Measurements from ENCODE around the gene MLX. TPM values are rescaled to one million over a fixed set of nuclear protein-coding genes. Genes with fewer than 3 reads are reported as not detected.

MLX gene
- total RNA-seq, 1 experiment from 2014 or later, result 37.5 TPM

- H3K27ac Mint-ChIP-seq (ENCODE audit: unreplicated experiment), result peak overlapping the region; percentile 25
- Histone ChIP-seq H3K4me1 (peaks cover 5% of the 10 kb centered on the region), H3K4me3 (ENCODE audit: low read depth, low read length) (no peak overlapping the region), H3K9me3 (no peaks in the 10 kb centered on the region), H3K36me3 (ENCODE audit: control insufficient read depth, insufficient read depth, low read length) (peaks cover 1% of the 10 kb centered on the region; the same call in 1 of the 2 replicates), H3K27me3 (replicated peaks; ENCODE audit: control insufficient read depth, insufficient read depth, low read length) (no peaks in the 10 kb centered on the region)
- CTCF ChIA-PET, result no interaction called here
- H3K4me1 Mint-ChIP-seq (ENCODE audit: low read depth, unreplicated experiment), result peaks cover 4% of the 10 kb centered on the region
- no peak overlapping the region for H3K4me3 Mint-ChIP-seq (ENCODE audit: unreplicated experiment)
- POLR2A ChIA-PET, result interaction anchor here (0.5 kb wide), 1 partner anchor 38 kb away, joined by 7 read pairs; no protein-coding TSS in a partner anchor
- H3K9me3 Mint-ChIP-seq (ENCODE audit: unreplicated experiment), result no peaks in the 10 kb centered on the region
- intact Hi-C loops (cut with micrococcal nuclease; ENCODE audit: unreplicated experiment), result no loop called here
- DNase-seq, result no peak
- H3K27me3 Mint-ChIP-seq (ENCODE audit: insufficient read depth, unreplicated experiment), result no peaks in the 10 kb centered on the region
- BruUV-seq (replicated peaks), result no TSS peak
- peaks cover 54% of the 10 kb centered on the region for H3K36me3 Mint-ChIP-seq (ENCODE audit: insufficient read depth, unreplicated experiment)
- TF ChIP-seq CTCF (IDR thresholded peaks at IDR 0.05; ENCODE audit: insufficient read depth in 1 of 2, low read depth in 1 of 2, low read length in 1 of 2, severe bottlenecking in 1 of 2, unreplicated experiment in 1 of 2), result no peak
Measured at GRCh38 chr17:42547001-42547461, 19.9 kb upstream of the MLX start.

GRCh38 chr17:42547698-42548069 is 19.2 kb upstream of the MLX start:
- Histone ChIP-seq H3K4me1 (no peaks in the 10 kb centered on the region), H3K4me3 (ENCODE audit: low read depth, low read length) (no peak overlapping the region), H3K9me3 (no peaks in the 10 kb centered on the region), H3K36me3 (ENCODE audit: control insufficient read depth, insufficient read depth, low read length) (peaks cover 1% of the 10 kb centered on the region; the same call in 1 of the 2 replicates), H3K27me3 (replicated peaks; ENCODE audit: control insufficient read depth, insufficient read depth, low read length) (no peaks in the 10 kb centered on the region)
- no peak for DNase-seq
- H3K36me3 Mint-ChIP-seq (ENCODE audit: insufficient read depth, unreplicated experiment), result peaks cover 55% of the 10 kb centered on the region
- H3K4me3 Mint-ChIP-seq (ENCODE audit: unreplicated experiment), result no peak overlapping the region
- BruUV-seq (replicated peaks), result no TSS peak
- peaks cover 6% of the 10 kb centered on the region for H3K4me1 Mint-ChIP-seq (ENCODE audit: low read depth, unreplicated experiment)
- no peaks in the 10 kb centered on the region for H3K27me3 Mint-ChIP-seq (ENCODE audit: insufficient read depth, unreplicated experiment)
- no peak for TF ChIP-seq CTCF (IDR thresholded peaks at IDR 0.05; ENCODE audit: insufficient read depth in 1 of 2, low read depth in 1 of 2, low read length in 1 of 2, severe bottlenecking in 1 of 2, unreplicated experiment in 1 of 2)
- H3K27ac Mint-ChIP-seq (ENCODE audit: unreplicated experiment), result peak overlapping the region; percentile 25
- POLR2A ChIA-PET, result no interaction called here
- intact Hi-C loops (cut with micrococcal nuclease; ENCODE audit: unreplicated experiment), result no loop called here
- no peaks in the 10 kb centered on the region for H3K9me3 Mint-ChIP-seq (ENCODE audit: unreplicated experiment)
- CTCF ChIA-PET, result no interaction called here

GRCh38 chr17:42548070-42548837 is 18.6 kb upstream of the MLX start:
- Histone ChIP-seq H3K4me3 (ENCODE audit: low read depth, low read length) (no peak overlapping the region), H3K36me3 (ENCODE audit: control insufficient read depth, insufficient read depth, low read length) (peaks cover under 1% of the 10 kb centered on the region; the same call in 1 of the 2 replicates), H3K9me3 (no peaks in the 10 kb centered on the region), H3K4me1 (peaks cover 1% of the 10 kb centered on the region; the same call in 1 of the 2 replicates), H3K27me3 (replicated peaks; ENCODE audit: control insufficient read depth, insufficient read depth, low read length) (no peaks in the 10 kb centered on the region)
- no peak for DNase-seq
- ChIA-PET POLR2A (no interaction called here), CTCF (interaction anchor here (0.6 kb wide), 1 partner anchor 179 kb away, joined by 5 read pairs; no protein-coding TSS in a partner anchor)
- Mint-ChIP-seq H3K4me3 (ENCODE audit: unreplicated experiment) (no peak overlapping the region), H3K27ac (ENCODE audit: unreplicated experiment) (no peak overlapping the region), H3K4me1 (ENCODE audit: low read depth, unreplicated experiment) (peaks cover 6% of the 10 kb centered on the region), H3K36me3 (ENCODE audit: insufficient read depth, unreplicated experiment) (peaks cover 55% of the 10 kb centered on the region), H3K9me3 (ENCODE audit: unreplicated experiment) (no peaks in the 10 kb centered on the region), H3K27me3 (ENCODE audit: insufficient read depth, unreplicated experiment) (no peaks in the 10 kb centered on the region)
- no TSS peak for BruUV-seq (replicated peaks)
- no peak for TF ChIP-seq CTCF (IDR thresholded peaks at IDR 0.05; ENCODE audit: insufficient read depth in 1 of 2, low read depth in 1 of 2, low read length in 1 of 2, severe bottlenecking in 1 of 2, unreplicated experiment in 1 of 2)
- intact Hi-C loops (cut with micrococcal nuclease; ENCODE audit: unreplicated experiment), result no loop called here
